Spleen (tissue), 3 donors: Measurements from ENCODE around the gene MUC20.

ENCODE experiments used
- POLR2A ChIP-seq, 3 donors: fragments of 450-650 bp; IDR thresholded peaks; one replicate each; pipeline ENCODE4 v1.5.1; 2017; ENCODE audit warnings: antibody characterized with exemption in 3 of 3, mild to moderate bottlenecking in 1 of 3
- POLR2AphosphoS5 ChIP-seq, 3 donors: sonication (generic); formaldehyde crosslinking; IDR thresholded peaks; one replicate each; pipeline ENCODE4 v1.5.1; 2017; ENCODE audit warnings: antibody characterized with exemption in 3 of 3

DNA sequence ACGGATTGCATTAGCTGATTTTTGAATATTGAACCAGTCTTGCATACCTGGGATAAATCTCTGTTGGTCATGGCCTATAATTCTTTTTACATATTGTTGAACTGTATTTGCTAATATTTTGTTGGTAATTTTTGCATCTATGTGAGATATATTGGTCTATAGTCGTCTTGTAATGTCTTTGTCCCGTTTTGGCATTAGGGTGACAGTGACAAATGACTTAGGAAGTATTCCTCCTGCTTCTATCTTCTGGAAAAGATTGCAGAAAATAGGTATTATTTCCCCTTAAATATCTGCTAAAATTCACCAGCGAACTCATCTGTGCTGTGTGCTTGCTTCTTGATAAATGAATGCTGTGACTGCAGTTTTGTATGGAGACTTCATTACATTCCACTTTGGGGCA is 23.7 kb downstream of the MUC20 start:
- TF ChIP-seq POLR2A (IDR thresholded peaks at IDR 0.05) = no peak
- no peak for TF ChIP-seq POLR2AphosphoS5 (IDR thresholded peaks at IDR 0.05)
